Keratinocyte (primary cell): ENCODE measurements around the gene FHL1. TPM values are rescaled to one million over a fixed set of nuclear protein-coding genes. Genes with fewer than 3 reads are reported as not detected.
A peak's percentile ranks its signal among the peaks of the same experiment; 100 is the strongest.

Experiments
- DNase-seq: peaks from one replicate; pipeline ENCODE4 v3.0.0-alpha.2; 2011; ENCODE audit warnings: low read depth, missing footprints, low spot score
- FAIRE-seq: peaks from 2 replicates; lab custom pipeline; 2011; peaks lifted over from hg19 to GRCh38; lab: Jason Lieb, UNC
- H2AFZ ChIP-seq: 2 replicates; pipeline ENCODE4 v1.6.0; 2012; ENCODE audit warnings: low read length, control low read depth, inconsistent platforms; ENCODE audit not compliant: control insufficient read depth
- H3K27ac ChIP-seq: 2 replicates; pipeline ENCODE4 v1.5.1; 2011; ENCODE audit warnings: low read length; ENCODE audit not compliant: control insufficient read depth, insufficient read depth
- H3K27me3 ChIP-seq: 3 replicates; pipeline ENCODE4 v1.6.0; 2011; ENCODE audit warnings: low read length; ENCODE audit not compliant: control insufficient read depth, insufficient read depth; ENCODE audit errors: extremely low read depth
- H3K36me3 ChIP-seq, 2 experiments: 2 replicates in 1 of 2; 3 replicates in 1 of 2; pipeline ENCODE4 v1.5.1; 2011; ENCODE audit warnings: low read length in 2 of 2, mild to moderate bottlenecking in 1 of 2; ENCODE audit not compliant: control insufficient read depth in 2 of 2, insufficient read depth in 2 of 2; ENCODE audit errors: extremely low read depth in 1 of 2
- H3K4me1 ChIP-seq: 3 replicates; pipeline ENCODE4 v1.5.1; 2011; ENCODE audit warnings: low read length; ENCODE audit not compliant: control insufficient read depth, insufficient read depth; ENCODE audit errors: extremely low read depth
- H3K4me2 ChIP-seq: 3 replicates; pipeline ENCODE4 v1.6.0; 2011; ENCODE audit warnings: low read depth, low read length; ENCODE audit not compliant: control insufficient read depth, insufficient read depth; ENCODE audit errors: extremely low read depth
- H3K4me3 ChIP-seq, 3 experiments: fragments of 200-600 bp in 1 of 3; sonication (generic) in 1 of 3; 2 replicates in 2 of 3; 3 replicates in 1 of 3; pipeline ENCODE4 v1.5.1; 2011 to 2016; ENCODE audit warnings: low read length in 3 of 3, mild to moderate bottlenecking in 3 of 3, control low read depth in 2 of 3, inconsistent platforms in 1 of 3, low read depth in 1 of 3, mixed read lengths in 1 of 3, mixed run types in 1 of 3, moderate library complexity in 1 of 3; ENCODE audit not compliant: control insufficient read depth in 2 of 3, insufficient read depth in 2 of 3; ENCODE audit errors: extremely low read depth in 1 of 3
- H3K79me2 ChIP-seq: 2 replicates; pipeline ENCODE4 v1.6.0; 2012; ENCODE audit warnings: low read length; ENCODE audit not compliant: control insufficient read depth, insufficient read depth
- H3K9ac ChIP-seq: 3 replicates; pipeline ENCODE4 v1.6.0; 2011; ENCODE audit warnings: low read length; ENCODE audit not compliant: control insufficient read depth, insufficient read depth; ENCODE audit errors: extremely low read depth
- H3K9me1 ChIP-seq: 3 replicates; pipeline ENCODE4 v1.6.0; 2011; ENCODE audit warnings: low read length; ENCODE audit not compliant: control insufficient read depth, insufficient read depth; ENCODE audit errors: extremely low read depth
- H3K9me3 ChIP-seq: 2 replicates; pipeline ENCODE4 v1.5.1; 2012; ENCODE audit warnings: low read depth, low read length; ENCODE audit not compliant: control insufficient read depth
- H4K20me1 ChIP-seq: 3 replicates; pipeline ENCODE4 v1.6.0; 2011; ENCODE audit warnings: low read length; ENCODE audit not compliant: control insufficient read depth, insufficient read depth; ENCODE audit errors: extremely low read depth
- EZH2 ChIP-seq: IDR thresholded peaks from one replicate; pipeline ENCODE4 v1.6.1; 2012; ENCODE audit warnings: inconsistent platforms, mild to moderate bottlenecking, low read length, moderate library complexity
- dilution Hi-C: fragments of 300-500 bp; cut with MboI; formaldehyde crosslinking; loops from one replicate; pipeline ENCODE4 v1.7.0; 2020; ENCODE audit warnings: low sequenced_read_pairs; ENCODE audit not compliant: extremely low pct_ligation_motif_present
- polyA plus RNA-seq, 5 experiments: library from polyadenylated mRNA; depleted of rRNA in 3 of 5; stranded (reverse) in 3 of 5; stranded (forward) in 1 of 5; unstranded in 1 of 5; fragments of >200 nt; gene quantifications; 1 replicate in 1 of 5; 2 replicates in 3 of 5; 3 replicates in 1 of 5; pipeline versions ENCODE4 v1.2.1 to v1.2.3, GENCODE V29; 2011 to 2012; ENCODE audit warnings: missing spikeins in 2 of 5, low read depth in 1 of 5, low replicate concordance in 1 of 5
- TF ChIP-seq, protein P1 (sequence below), 3 experiments: IDR thresholded peaks in 1 of 3; conservative IDR thresholded peaks in 1 of 3; optimal IDR thresholded peaks in 1 of 3; 2 replicates in 2 of 3; 3 replicates in 1 of 3; pipeline versions ENCODE3 to v1.5.1; 2011; ENCODE audit warnings: low read length in 3 of 3, mild to moderate bottlenecking in 3 of 3, moderate library complexity in 2 of 3, control low read depth in 1 of 3, inconsistent platforms in 1 of 3; ENCODE audit not compliant: insufficient read depth in 2 of 3; ENCODE audit errors: extremely low read depth in 1 of 3

FHL1 gene
- polyA plus RNA-seq, 1 donor (not counting 4 experiments of a cell fraction or from before 2014, with no cell fraction given), result 203 TPM

DNA sequence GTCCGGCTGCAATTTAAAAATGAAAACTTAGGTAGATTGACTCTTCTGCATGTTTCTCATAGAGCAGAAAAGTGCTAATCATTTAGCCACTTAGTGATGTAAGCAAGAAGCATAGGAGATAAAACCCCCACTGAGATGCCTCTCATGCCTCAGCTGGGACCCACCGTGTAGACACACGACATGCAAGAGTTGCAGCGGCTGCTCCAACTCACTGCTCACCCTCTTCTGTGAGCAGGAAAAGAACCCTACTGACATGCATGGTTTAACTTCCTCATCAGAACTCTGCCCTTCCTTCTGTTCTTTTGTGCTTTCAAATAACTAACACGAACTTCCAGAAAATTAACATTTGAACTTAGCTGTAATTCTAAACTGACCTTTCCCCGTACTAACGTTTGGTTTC is 62.9 kb downstream of the FHL1 start:
- H3K9me1 ChIP-seq, result no peaks in the 10 kb centered on the region
- no peaks in the 10 kb centered on the region for H4K20me1 ChIP-seq
- H3K4me1 ChIP-seq, result peaks cover 4% of the 10 kb centered on the region
- TF ChIP-seq EZH2, result no peak
- TF ChIP-seq, protein P1, sequence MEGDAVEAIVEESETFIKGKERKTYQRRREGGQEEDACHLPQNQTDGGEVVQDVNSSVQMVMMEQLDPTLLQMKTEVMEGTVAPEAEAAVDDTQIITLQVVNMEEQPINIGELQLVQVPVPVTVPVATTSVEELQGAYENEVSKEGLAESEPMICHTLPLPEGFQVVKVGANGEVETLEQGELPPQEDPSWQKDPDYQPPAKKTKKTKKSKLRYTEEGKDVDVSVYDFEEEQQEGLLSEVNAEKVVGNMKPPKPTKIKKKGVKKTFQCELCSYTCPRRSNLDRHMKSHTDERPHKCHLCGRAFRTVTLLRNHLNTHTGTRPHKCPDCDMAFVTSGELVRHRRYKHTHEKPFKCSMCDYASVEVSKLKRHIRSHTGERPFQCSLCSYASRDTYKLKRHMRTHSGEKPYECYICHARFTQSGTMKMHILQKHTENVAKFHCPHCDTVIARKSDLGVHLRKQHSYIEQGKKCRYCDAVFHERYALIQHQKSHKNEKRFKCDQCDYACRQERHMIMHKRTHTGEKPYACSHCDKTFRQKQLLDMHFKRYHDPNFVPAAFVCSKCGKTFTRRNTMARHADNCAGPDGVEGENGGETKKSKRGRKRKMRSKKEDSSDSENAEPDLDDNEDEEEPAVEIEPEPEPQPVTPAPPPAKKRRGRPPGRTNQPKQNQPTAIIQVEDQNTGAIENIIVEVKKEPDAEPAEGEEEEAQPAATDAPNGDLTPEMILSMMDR (optimal IDR thresholded peaks at IDR 0.05 in 1 of 3, IDR thresholded peaks at IDR 0.05 in 1 of 3, conservative IDR thresholded peaks at IDR 0.05 in 1 of 3; ENCODE audit: extremely low read depth in 1 of 3, insufficient read depth in 2 of 3, low read length in 3 of 3), result no peak
- no peaks in the 10 kb centered on the region for H3K79me2 ChIP-seq
- H3K27ac ChIP-seq, result no peak overlapping the region
- H3K4me2 ChIP-seq, result no peak overlapping the region
- no peak overlapping the region for H3K4me3 ChIP-seq
- no peak overlapping the region for H3K9ac ChIP-seq
- FAIRE-seq (no peak), DNase-seq (no peak)
- peaks cover 0 to 3% of the 10 kb centered on the region in 2 experiments for H3K36me3 ChIP-seq
- dilution Hi-C loops, result no loop called here
- no peaks in the 10 kb centered on the region for H3K27me3 ChIP-seq
- no peaks in the 10 kb centered on the region for H3K9me3 ChIP-seq
- no peak overlapping the region for H2AFZ ChIP-seq

- DNase-seq (no peak), FAIRE-seq (peak; percentile 13)
- Histone ChIP-seq H3K4me1 (peaks cover 4% of the 10 kb centered on the region), H2AFZ (no peak overlapping the region), H3K9ac (no peak overlapping the region), H3K9me1 (no peaks in the 10 kb centered on the region), H3K9me3 (no peaks in the 10 kb centered on the region), H3K36me3 (peaks cover 0 to 3% of the 10 kb centered on the region in 2 experiments), H3K79me2 (no peaks in the 10 kb centered on the region), H3K4me3 (no peak overlapping the region), H3K27ac (no peak overlapping the region), H3K4me2 (no peak overlapping the region), H4K20me1 (no peaks in the 10 kb centered on the region), H3K27me3 (no peaks in the 10 kb centered on the region)
- dilution Hi-C loops, result no loop called here
- no peak for TF ChIP-seq EZH2
- TF ChIP-seq, protein P1 (optimal IDR thresholded peaks at IDR 0.05 in 1 of 3, IDR thresholded peaks at IDR 0.05 in 1 of 3, conservative IDR thresholded peaks at IDR 0.05 in 1 of 3; ENCODE audit: extremely low read depth in 1 of 3, insufficient read depth in 2 of 3, low read length in 3 of 3), result no peak
Measured at GRCh38 chrX:136210806-136211205, 63.5 kb downstream of the FHL1 start.
